ENCODE results near the gene OR52B2.

The OR52B2 gene

DNA sequence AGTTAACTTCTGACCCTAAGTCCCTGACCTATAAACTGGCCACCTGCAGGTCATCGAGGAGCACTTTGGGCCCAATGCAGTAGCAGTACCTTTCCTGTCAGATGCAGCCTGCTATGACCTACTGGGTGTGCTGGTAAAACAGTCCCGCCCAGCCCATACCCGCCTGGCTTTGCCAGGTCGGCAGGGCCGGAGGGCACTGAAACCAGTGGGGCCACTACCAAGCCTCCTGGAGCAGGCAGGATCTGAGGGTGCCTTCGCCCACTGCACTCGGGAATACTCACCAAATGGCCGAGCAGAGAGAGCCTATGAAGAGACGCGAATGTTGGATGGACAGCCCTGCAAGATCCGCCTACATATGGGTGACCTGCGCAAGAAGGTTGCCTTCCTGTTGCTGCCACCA lies 39.7 kb upstream of the OR52B2 start:
- DNase-seq (ENCODE audit: extremely low read depth, low read depth): no peak
- no peak overlapping the region for H3K4me3 ChIP-seq (replicated peaks; ENCODE audit: low read depth, low read length)
- no peak for TF ChIP-seq CTCF (IDR thresholded peaks at IDR 0.05; ENCODE audit: low read depth, low read length, missing control alignments)

GRCh38 chr11:6206456-6207180 lies 36.5 kb upstream of the OR52B2 start:
- DNase-seq (ENCODE audit: extremely low read depth, low read depth): peak; percentile 7
- H3K4me3 ChIP-seq (replicated peaks; ENCODE audit: low read depth, low read length): no peak overlapping the region
- no peak for TF ChIP-seq CTCF (IDR thresholded peaks at IDR 0.05; ENCODE audit: low read depth, low read length, missing control alignments)

DNA sequence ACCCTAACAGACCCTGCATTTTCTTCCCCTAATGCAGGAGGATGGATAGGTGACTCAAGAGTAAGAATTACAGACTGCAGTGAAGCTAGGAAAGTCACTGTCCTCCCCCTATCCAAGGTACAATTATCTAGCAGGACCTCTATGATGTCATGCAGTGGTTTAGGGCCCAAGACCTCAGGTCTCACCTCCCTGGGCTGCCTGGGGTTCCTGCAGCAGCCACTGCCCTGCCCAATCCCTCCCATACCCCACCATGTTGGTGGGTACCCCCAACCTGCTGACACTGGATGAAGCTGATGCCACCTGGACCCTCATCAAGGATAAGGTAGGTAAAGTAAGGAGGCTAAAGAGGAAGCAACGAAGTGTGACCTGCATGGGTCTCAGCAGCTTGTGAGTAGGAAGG lies 35.2 kb upstream of the OR52B2 start, which contains the start of gene C11orf42:
C11orf42 (plus strand) TSS at position 192 of the 400 bp plus-strand sequence; CDS start at position 251, 59 bp downstream.
- no peak within 1 kb of the TSS for H3K4me3 ChIP-seq (replicated peaks; ENCODE audit: low read depth, low read length)
- TF ChIP-seq CTCF (IDR thresholded peaks at IDR 0.05; ENCODE audit: low read depth, low read length, missing control alignments): no peak
- DNase-seq (ENCODE audit: extremely low read depth, low read depth): no peak

- no peak for TF ChIP-seq CTCF (IDR thresholded peaks at IDR 0.05; ENCODE audit: low read depth, low read length, missing control alignments)
- no peak overlapping the region for H3K4me3 ChIP-seq (replicated peaks; ENCODE audit: low read depth, low read length)
- no peak for DNase-seq (ENCODE audit: extremely low read depth, low read depth)
These were observed 34.6 kb upstream of the OR52B2 start for GRCh38 chr11:6204706-6205105.

- DNase-seq (ENCODE audit: extremely low read depth, low read depth): no peak
- no peak for TF ChIP-seq CTCF (IDR thresholded peaks at IDR 0.05; ENCODE audit: low read depth, low read length, missing control alignments)
- no peak overlapping the region for H3K4me3 ChIP-seq (replicated peaks; ENCODE audit: low read depth, low read length)
These were observed 33.2 kb upstream of the OR52B2 start for GRCh38 chr11:6203327-6203726.

- no peak for TF ChIP-seq CTCF (IDR thresholded peaks at IDR 0.05; ENCODE audit: low read depth, low read length, missing control alignments)
- no peak for DNase-seq (ENCODE audit: extremely low read depth, low read depth)
- H3K4me3 ChIP-seq (replicated peaks; ENCODE audit: low read depth, low read length): no peak overlapping the region
These were observed 31.9 kb upstream of the OR52B2 start for GRCh38 chr11:6202041-6202440.

DNA sequence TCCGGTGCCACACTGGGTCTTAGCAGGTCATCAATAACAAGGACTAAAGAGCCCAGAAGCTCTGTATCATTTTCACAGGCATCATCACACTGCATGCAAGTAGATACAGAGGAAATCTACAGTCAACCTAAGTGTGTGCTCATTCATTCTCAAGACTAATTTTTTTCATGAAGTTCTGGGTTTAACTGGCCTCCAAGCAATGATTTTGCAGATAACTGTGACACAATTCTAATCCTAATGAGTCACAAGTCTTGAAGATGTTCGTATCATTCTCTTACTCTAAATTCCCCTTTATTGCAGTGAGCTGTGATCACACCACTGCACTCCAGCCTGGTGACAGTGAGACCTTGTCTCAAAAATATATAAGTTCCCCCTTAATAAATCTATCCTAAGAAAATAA lies 31.4 kb upstream of the OR52B2 start:
- no peak overlapping the region for H3K4me3 ChIP-seq (replicated peaks; ENCODE audit: low read depth, low read length)
- no peak for DNase-seq (ENCODE audit: extremely low read depth, low read depth)
- TF ChIP-seq CTCF (IDR thresholded peaks at IDR 0.05; ENCODE audit: low read depth, low read length, missing control alignments): no peak

Measured in HFF-Myc (cell line).